HG03378 (cell line): ENCODE data around the gene DPM1.

ENCODE experiments used
- ATAC-seq: cut with Tn5 transposase; IDR thresholded peaks from one replicate; pipeline ENCODE4 v1.9.1; 2021; ENCODE audit warnings: mild to moderate bottlenecking, moderate library complexity; ENCODE audit not compliant: unreplicated experiment

Gene DPM1

GRCh38 chr20:50957798-50958614 lies at the start of gene DPM1:
DPM1 (minus strand) TSS chr20:50958532; CDS start chr20:50958523, 9 bp downstream.
- peak; percentile 68 for ATAC-seq

- no peak for ATAC-seq
Measured at GRCh38 chr20:51005214-51005613, 46.9 kb upstream of the DPM1 start.

GRCh38 chr20:51004781-51005180 lies 46.4 kb upstream of the DPM1 start:
- no peak for ATAC-seq

GRCh38 chr20:51004305-51004727 lies 46.0 kb upstream of the DPM1 start:
- no peak for ATAC-seq

- ATAC-seq: no peak
Measured at GRCh38 chr20:51003753-51004152, 45.4 kb upstream of the DPM1 start.

GRCh38 chr20:51002633-51003032 lies 44.3 kb upstream of the DPM1 start:
- no peak for ATAC-seq

GRCh38 chr20:51001430-51002265 lies 43.3 kb upstream of the DPM1 start:
- ATAC-seq: no peak

- ATAC-seq: no peak
Measured at GRCh38 chr20:50999355-50999754, 41.0 kb upstream of the DPM1 start.

GRCh38 chr20:50996901-50997865 lies 38.9 kb upstream of the DPM1 start:
- no peak for ATAC-seq

GRCh38 chr20:50995506-50995905 lies 37.2 kb upstream of the DPM1 start:
- ATAC-seq: no peak

- no peak for ATAC-seq
Measured at GRCh38 chr20:50993876-50994275, 35.5 kb upstream of the DPM1 start.

GRCh38 chr20:50992733-50993457 lies 34.6 kb upstream of the DPM1 start:
- ATAC-seq: peak; percentile 68

GRCh38 chr20:50992336-50992732 lies 34.0 kb upstream of the DPM1 start:
- ATAC-seq: no peak

- no peak for ATAC-seq
Measured at GRCh38 chr20:50991076-50991475, 32.7 kb upstream of the DPM1 start.

- no peak for ATAC-seq
Measured at GRCh38 chr20:50987493-50988210, 29.3 kb upstream of the DPM1 start.

- no peak for ATAC-seq
Measured at GRCh38 chr20:50983321-50983720, 25.0 kb upstream of the DPM1 start.

- ATAC-seq: no peak
Measured at GRCh38 chr20:50982363-50982762, 24.0 kb upstream of the DPM1 start.

GRCh38 chr20:50981714-50982048 lies 23.3 kb upstream of the DPM1 start:
- no peak for ATAC-seq

GRCh38 chr20:50980851-50981713 lies 22.8 kb upstream of the DPM1 start:
- ATAC-seq: no peak
